ENCODE measurements around the gene PHF5A. TPM values are rescaled to one million over a fixed set of nuclear protein-coding genes. Genes with fewer than 3 reads are reported as not detected.
A peak's percentile ranks its signal among the peaks of the same experiment; 100 is the strongest.

The PHF5A gene
- total and polyA plus RNA-seq, 12 donors, result 18.2 to 50.8 (median 29.3) TPM

GRCh38 chr22:41512421-41513194, 44.1 kb upstream of the PHF5A start:
- 53 to 61% (median 57%) methylated on average over 17 of the region's 17 CpGs for WGBS, 4 donors
- intact Hi-C loops (cut with DNase I), result loop anchor here in 1 of 2 donors (10.0 kb wide), 1 partner anchor 48 kb away; the partner anchor contains the start of genes ACO2 and PHF5A
- no peak overlapping the region for H3K4me3 ChIP-seq
- H3K27me3 ChIP-seq, result no peaks in the 10 kb centered on the region
- peak overlapping the region in 3 of 5 donors; percentile 52 to 66 (median 62) for H3K27ac ChIP-seq
- peaks cover 0 to 79% of the 10 kb centered on the region in 2 donors for H3K36me3 ChIP-seq (replicated peaks in 1 of 2)
- peaks cover 19 to 25% of the 10 kb centered on the region in 2 donors for H3K4me1 ChIP-seq (replicated peaks in 1 of 2)
- DNase-seq, result peak; percentile 74 to 89 (median 87)
- H3K9me3 ChIP-seq (replicated peaks in 1 of 3), result no peaks in the 10 kb centered on the region
- no peak for TF ChIP-seq CTCF (IDR thresholded peaks at IDR 0.05)
- peak in 1 of 2 donors; percentile 14 for TF ChIP-seq POLR2A (IDR thresholded peaks at IDR 0.05)

- H3K27ac ChIP-seq, result peak overlapping the region in 2 of 5 donors; percentile 42 to 62
- no peak for TF ChIP-seq POLR2A (IDR thresholded peaks at IDR 0.05)
- no peak for TF ChIP-seq CTCF (IDR thresholded peaks at IDR 0.05)
- 74 to 83% (median 83%) methylated on average over 2 of the region's 2 CpGs for WGBS, 4 donors
- DNase-seq, result no peak
- H3K4me3 ChIP-seq, result no peak overlapping the region
- peaks cover 19 to 21% of the 10 kb centered on the region in 2 donors for H3K4me1 ChIP-seq (replicated peaks in 1 of 2)
- peaks cover 0 to 76% of the 10 kb centered on the region in 2 donors for H3K36me3 ChIP-seq (replicated peaks in 1 of 2)
- H3K9me3 ChIP-seq (replicated peaks in 1 of 3), result no peaks in the 10 kb centered on the region
- no peaks in the 10 kb centered on the region for H3K27me3 ChIP-seq
- intact Hi-C loops (cut with DNase I), result loop anchor here in 1 of 2 donors (10.0 kb wide), 1 partner anchor 47 kb away; the partner anchor contains the start of genes ACO2 and PHF5A
These were observed 43.1 kb upstream of the PHF5A start for GRCh38 chr22:41511521-41511968.

- DNase-seq, result no peak
- peaks cover 0 to 48% of the 10 kb centered on the region in 2 donors for H3K36me3 ChIP-seq (replicated peaks in 1 of 2)
These were observed 40.3 kb upstream of the PHF5A start for GRCh38 chr22:41508770-41509170.

More at GRCh38 chr22:41508770-41509170, 40.3 kb upstream of the PHF5A start:
- intact Hi-C loops (cut with DNase I), result loop anchor here in 1 of 2 donors (5.0 kb wide), 1 partner anchor 51 kb away; no protein-coding TSS in a partner anchor
- Histone ChIP-seq H3K4me1 (replicated peaks in 1 of 2) (peaks cover 24 to 31% of the 10 kb centered on the region in 2 donors), H3K27ac (peak overlapping the region in 2 of 5 donors; percentile 17 to 28), H3K27me3 (no peaks in the 10 kb centered on the region), H3K9me3 (replicated peaks in 1 of 3) (no peaks in the 10 kb centered on the region), H3K4me3 (no peak overlapping the region)
- 65 to 76% (median 69%) methylated on average over 5 to 12 of the region's 12 CpGs for WGBS, 4 donors
- no peak for TF ChIP-seq CTCF (IDR thresholded peaks at IDR 0.05)
- TF ChIP-seq POLR2A (IDR thresholded peaks at IDR 0.05), result no peak

Data from adrenal gland (tissue), 12 donors.